Vagina (tissue), 2 donors: ENCODE measurements around the gene GASK1B. TPM values are rescaled to one million over a fixed set of nuclear protein-coding genes. Genes with fewer than 3 reads are reported as not detected.

ENCODE experiments used
- DNase-seq, 2 donors: peaks; one replicate each; pipeline ENCODE4 v3.0.0-alpha.2; 2017; ENCODE audit errors: extremely low spot score in 2 of 2
- H3K27ac ChIP-seq: fragments of 200-600 bp; sonication (generic); one replicate; pipeline ENCODE4 v1.5.1; 2019
- H3K27me3 ChIP-seq: fragments of 200-600 bp; sonication (generic); one replicate; pipeline ENCODE4 v1.5.1; 2019
- H3K36me3 ChIP-seq, 2 donors: fragments of 200-600 bp; sonication (generic); one replicate each; pipeline ENCODE4 v1.5.1; 2017 to 2019
- H3K4me1 ChIP-seq: fragments of 200-600 bp; sonication (generic); one replicate; pipeline ENCODE4 v1.5.1; 2019
- H3K4me3 ChIP-seq, 2 donors: fragments of 200-600 bp; sonication (generic); 1 replicate in 1 of 2; 2 replicates in 1 of 2; pipeline ENCODE4 v1.5.1; 2016 to 2019
- H3K9me3 ChIP-seq: fragments of 200-600 bp; sonication (generic); one replicate; pipeline ENCODE4 v1.5.1; 2019
- CTCF ChIP-seq, 3 experiments: fragments of 450-650 bp in 2 of 3; fragments of 200-600 bp in 1 of 3; sonication (generic) in 1 of 3; IDR thresholded peaks; one replicate each; pipeline ENCODE4 v1.5.1; 2017 to 2019; ENCODE audit warnings: antibody characterized with exemption in 3 of 3, mild to moderate bottlenecking in 2 of 3, moderate library complexity in 2 of 3
- POLR2A ChIP-seq, 2 donors: fragments of 450-650 bp; IDR thresholded peaks; one replicate each; pipeline ENCODE4 v1.6.1; 2017; ENCODE audit warnings: antibody characterized with exemption in 2 of 2, mild to moderate bottlenecking in 2 of 2, moderate library complexity in 2 of 2
- POLR2AphosphoS5 ChIP-seq, 2 donors: sonication (generic); formaldehyde crosslinking; IDR thresholded peaks; one replicate each; pipeline ENCODE4 v1.9.0; 2017; ENCODE audit warnings: antibody characterized with exemption in 2 of 2, mild to moderate bottlenecking in 2 of 2, low read depth in 1 of 2; ENCODE audit not compliant: insufficient read depth in 1 of 2
- intact Hi-C: fragments of 100-400 bp; cut with DNase I; formaldehyde crosslinking; loops from one replicate; pipeline ENCODE4 v1.15.1; 2023
- total RNA-seq: library from RNA; depleted of rRNA; stranded (reverse); fragments of >200 nt; gene quantifications from one replicate; pipeline ENCODE4 v1.2.3, GENCODE V29; 2016

The GASK1B gene
- total RNA-seq, 1 donor from 2014 or later, result 24.3 TPM

- Histone ChIP-seq H3K27ac (no peak overlapping the region), H3K9me3 (no peaks in the 10 kb centered on the region), H3K36me3 (no peaks in the 10 kb centered on the region), H3K4me1 (no peaks in the 10 kb centered on the region), H3K4me3 (no peak overlapping the region), H3K27me3 (no peaks in the 10 kb centered on the region)
- no peak for TF ChIP-seq POLR2A (IDR thresholded peaks at IDR 0.05)
- TF ChIP-seq POLR2AphosphoS5 (IDR thresholded peaks at IDR 0.05; ENCODE audit: insufficient read depth in 1 of 2, low read depth in 1 of 2), result no peak
- no peak for TF ChIP-seq CTCF (IDR thresholded peaks at IDR 0.05)
- DNase-seq, result no peak
- intact Hi-C loops, result no loop called here
These were observed 14.0 kb upstream of the GASK1B start for GRCh38 chr4:158186815-158187214.

DNA sequence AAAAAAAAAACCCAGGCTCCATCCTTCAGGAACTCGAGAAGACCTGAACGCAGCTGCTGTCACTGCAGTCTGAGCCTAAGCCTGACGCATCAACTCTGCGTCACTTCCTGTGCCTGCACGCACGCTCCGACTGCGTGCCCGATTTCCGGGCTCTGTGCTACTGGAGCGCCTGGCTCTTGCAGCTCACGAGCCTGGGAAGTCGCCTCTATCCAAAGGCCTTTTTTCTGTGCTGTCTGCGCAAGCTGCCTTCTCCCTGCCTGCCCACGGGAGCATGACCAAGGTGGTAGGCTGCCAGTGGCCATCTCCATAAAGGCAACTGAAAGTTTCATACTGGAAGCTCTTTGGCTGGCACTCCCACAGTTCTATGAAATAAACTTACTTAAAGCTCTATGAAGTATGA is 9.9 kb upstream of the GASK1B start:
- H3K9me3 ChIP-seq, result no peaks in the 10 kb centered on the region
- no peak for DNase-seq
- no peaks in the 10 kb centered on the region for H3K4me1 ChIP-seq
- H3K27me3 ChIP-seq, result no peaks in the 10 kb centered on the region
- H3K36me3 ChIP-seq, result no peaks in the 10 kb centered on the region
- H3K27ac ChIP-seq, result no peak overlapping the region
- TF ChIP-seq POLR2AphosphoS5 (IDR thresholded peaks at IDR 0.05; ENCODE audit: insufficient read depth in 1 of 2, low read depth in 1 of 2), result no peak
- TF ChIP-seq POLR2A (IDR thresholded peaks at IDR 0.05), result no peak
- TF ChIP-seq CTCF (IDR thresholded peaks at IDR 0.05), result no peak
- H3K4me3 ChIP-seq, result no peak overlapping the region
- intact Hi-C loops, result no loop called here

GRCh38 chr4:158181906-158182305 is 9.1 kb upstream of the GASK1B start:
- Histone ChIP-seq H3K4me1 (no peaks in the 10 kb centered on the region), H3K27me3 (no peaks in the 10 kb centered on the region), H3K36me3 (no peaks in the 10 kb centered on the region), H3K9me3 (no peaks in the 10 kb centered on the region), H3K27ac (no peak overlapping the region), H3K4me3 (no peak overlapping the region)
- no peak for TF ChIP-seq POLR2A (IDR thresholded peaks at IDR 0.05)
- no peak for TF ChIP-seq CTCF (IDR thresholded peaks at IDR 0.05)
- TF ChIP-seq POLR2AphosphoS5 (IDR thresholded peaks at IDR 0.05; ENCODE audit: insufficient read depth in 1 of 2, low read depth in 1 of 2), result no peak
- no peak for DNase-seq
- intact Hi-C loops, result no loop called here

- no peaks in the 10 kb centered on the region for H3K9me3 ChIP-seq
- DNase-seq, result no peak
- no peak overlapping the region for H3K27ac ChIP-seq
- no peaks in the 10 kb centered on the region for H3K4me1 ChIP-seq
- H3K36me3 ChIP-seq, result no peaks in the 10 kb centered on the region
- H3K4me3 ChIP-seq, result no peak overlapping the region
- TF ChIP-seq POLR2A (IDR thresholded peaks at IDR 0.05), result no peak
- no peak for TF ChIP-seq CTCF (IDR thresholded peaks at IDR 0.05)
- TF ChIP-seq POLR2AphosphoS5 (IDR thresholded peaks at IDR 0.05; ENCODE audit: insufficient read depth in 1 of 2, low read depth in 1 of 2), result no peak
- intact Hi-C loops, result no loop called here
- H3K27me3 ChIP-seq, result no peaks in the 10 kb centered on the region
These were observed 6.6 kb upstream of the GASK1B start for GRCh38 chr4:158179465-158179864.

- TF ChIP-seq POLR2AphosphoS5 (IDR thresholded peaks at IDR 0.05; ENCODE audit: insufficient read depth in 1 of 2, low read depth in 1 of 2), result no peak
- no peak for TF ChIP-seq POLR2A (IDR thresholded peaks at IDR 0.05)
- no peak for TF ChIP-seq CTCF (IDR thresholded peaks at IDR 0.05)
- intact Hi-C loops, result no loop called here
- H3K27ac ChIP-seq, result no peak overlapping the region
These were observed 4.0 kb upstream of the GASK1B start for GRCh38 chr4:158176776-158177175.

More at GRCh38 chr4:158176776-158177175, 4.0 kb upstream of the GASK1B start:
- H3K4me1 ChIP-seq, result peaks cover 19% of the 10 kb centered on the region
- H3K27me3 ChIP-seq, result no peaks in the 10 kb centered on the region
- no peaks in the 10 kb centered on the region for H3K9me3 ChIP-seq
- no peaks in the 10 kb centered on the region for H3K36me3 ChIP-seq
- no peak overlapping the region for H3K4me3 ChIP-seq
- DNase-seq, result no peak
